ENCODE results near the gene ERO1A. TPM values are rescaled to one million over a fixed set of nuclear protein-coding genes. Genes with fewer than 3 reads are reported as not detected.
A peak's percentile ranks its signal among the peaks of the same experiment; 100 is the strongest.

The ERO1A gene
- total and polyA plus RNA-seq, 5 donors = 7.2 to 19.1 (median 15.7) TPM

- no peaks in the 10 kb centered on the region for H3K9me3 ChIP-seq (ENCODE audit: control insufficient read depth, low read length)
- ATAC-seq (peak; percentile 52 to 58), DNase-seq (peak in 1 of 3 donors; percentile 76)
- no peaks in the 10 kb centered on the region for H3K4me1 ChIP-seq (ENCODE audit: control insufficient read depth, insufficient read depth, low read length)
- under 1% methylated on average over 46 of the region's 46 CpGs for WGBS
- H3K27ac ChIP-seq (ENCODE audit: low read length) = peak overlapping the region; percentile 91
- H3K27me3 ChIP-seq (ENCODE audit: control insufficient read depth, insufficient read depth) = no peaks in the 10 kb centered on the region
- peak overlapping the region; percentile 78 for H3K4me3 ChIP-seq (ENCODE audit: low read length)
- intact Hi-C loops (cut with DNase I) = loop anchor here in 1 of 4 donors (10.0 kb wide), 1 partner anchor 390 kb away; no protein-coding TSS in a partner anchor
Observed at GRCh38 chr14:52694761-52695480, 437 bp downstream of the ERO1A start.

- H3K9me3 ChIP-seq (ENCODE audit: control insufficient read depth, low read length) = no peaks in the 10 kb centered on the region
- H3K4me1 ChIP-seq (ENCODE audit: control insufficient read depth, insufficient read depth, low read length) = no peaks in the 10 kb centered on the region
- no peak overlapping the region for H3K27ac ChIP-seq (ENCODE audit: low read length)
- no peak for ATAC-seq
- no peak overlapping the region for H3K4me3 ChIP-seq (ENCODE audit: low read length)
- no peak for DNase-seq
- intact Hi-C loops (cut with DNase I) = loop anchor here in 1 of 4 donors (10.0 kb wide), 1 partner anchor 389 kb away; no protein-coding TSS in a partner anchor
- WGBS = 92% methylated on average over 7 of the region's 7 CpGs
- no peaks in the 10 kb centered on the region for H3K27me3 ChIP-seq (ENCODE audit: control insufficient read depth, insufficient read depth)
Observed at GRCh38 chr14:52693532-52693931, 1.8 kb downstream of the ERO1A start.

- ATAC-seq = no peak
- 71% methylated on average over 3 of the region's 3 CpGs for WGBS
- Histone ChIP-seq H3K4me3 (ENCODE audit: low read length) (no peak overlapping the region), H3K9me3 (ENCODE audit: control insufficient read depth, low read length) (no peaks in the 10 kb centered on the region), H3K27me3 (ENCODE audit: control insufficient read depth, insufficient read depth) (no peaks in the 10 kb centered on the region), H3K4me1 (ENCODE audit: control insufficient read depth, insufficient read depth, low read length) (no peaks in the 10 kb centered on the region), H3K27ac (ENCODE audit: low read length) (no peak overlapping the region)
- intact Hi-C loops (cut with DNase I) = loop anchor here in 1 of 4 donors (10.0 kb wide), 1 partner anchor 388 kb away; no protein-coding TSS in a partner anchor
- no peak for DNase-seq
Observed at GRCh38 chr14:52693036-52693435, 2.3 kb downstream of the ERO1A start.

- Histone ChIP-seq H3K27ac (ENCODE audit: low read length) (no peak overlapping the region), H3K9me3 (ENCODE audit: control insufficient read depth, low read length) (no peaks in the 10 kb centered on the region), H3K4me3 (ENCODE audit: low read length) (no peak overlapping the region), H3K27me3 (ENCODE audit: control insufficient read depth, insufficient read depth) (no peaks in the 10 kb centered on the region), H3K4me1 (ENCODE audit: control insufficient read depth, insufficient read depth, low read length) (peaks cover 4% of the 10 kb centered on the region)
- no peak for ATAC-seq
- intact Hi-C loops (cut with DNase I) = loop anchor here in 1 of 4 donors (10.0 kb wide), 1 partner anchor 388 kb away; no protein-coding TSS in a partner anchor
- WGBS = 62% methylated on average over 5 of the region's 5 CpGs
- DNase-seq = no peak
Observed at GRCh38 chr14:52692248-52692962, 3.0 kb downstream of the ERO1A start.

- no peak for DNase-seq
- Histone ChIP-seq H3K9me3 (ENCODE audit: control insufficient read depth, low read length) (no peaks in the 10 kb centered on the region), H3K27ac (ENCODE audit: low read length) (no peak overlapping the region), H3K4me1 (ENCODE audit: control insufficient read depth, insufficient read depth, low read length) (peaks cover 4% of the 10 kb centered on the region), H3K27me3 (ENCODE audit: control insufficient read depth, insufficient read depth) (no peaks in the 10 kb centered on the region), H3K4me3 (ENCODE audit: low read length) (no peak overlapping the region)
- WGBS = 85% methylated on average over 7 of the region's 7 CpGs
- intact Hi-C loops (cut with DNase I) = loop anchor here in 1 of 4 donors (10.0 kb wide), 1 partner anchor 386 kb away; no protein-coding TSS in a partner anchor
- no peak for ATAC-seq
Observed at GRCh38 chr14:52690983-52691760, 4.2 kb downstream of the ERO1A start.

- no peak for DNase-seq
- WGBS = 93% methylated on average over 1 of the region's 1 CpG
- no peak overlapping the region for H3K27ac ChIP-seq (ENCODE audit: low read length)
- intact Hi-C loops (cut with DNase I) = no loop called here
- H3K27me3 ChIP-seq (ENCODE audit: control insufficient read depth, insufficient read depth) = no peaks in the 10 kb centered on the region
- peaks cover 7% of the 10 kb centered on the region for H3K4me1 ChIP-seq (ENCODE audit: control insufficient read depth, insufficient read depth, low read length)
- no peak for ATAC-seq
- H3K9me3 ChIP-seq (ENCODE audit: control insufficient read depth, low read length) = no peaks in the 10 kb centered on the region
- H3K4me3 ChIP-seq (ENCODE audit: low read length) = no peak overlapping the region
Observed at GRCh38 chr14:52686176-52686575, 9.2 kb downstream of the ERO1A start.

GRCh38 chr14:52683985-52684520 lies 11.3 kb downstream of the ERO1A start:
- H3K9me3 ChIP-seq (ENCODE audit: control insufficient read depth, low read length) = no peaks in the 10 kb centered on the region
- DNase-seq (no peak), ATAC-seq (no peak)
- no peak overlapping the region for H3K27ac ChIP-seq (ENCODE audit: low read length)
- WGBS = 78% methylated on average over 2 of the region's 2 CpGs
- peaks cover 7% of the 10 kb centered on the region for H3K4me1 ChIP-seq (ENCODE audit: control insufficient read depth, insufficient read depth, low read length)
- intact Hi-C loops (cut with DNase I) = no loop called here
- no peaks in the 10 kb centered on the region for H3K27me3 ChIP-seq (ENCODE audit: control insufficient read depth, insufficient read depth)
- H3K4me3 ChIP-seq (ENCODE audit: low read length) = no peak overlapping the region

GRCh38 chr14:52678591-52678990 lies 16.8 kb downstream of the ERO1A start:
- Histone ChIP-seq H3K27ac (ENCODE audit: low read length) (no peak overlapping the region), H3K27me3 (ENCODE audit: control insufficient read depth, insufficient read depth) (no peaks in the 10 kb centered on the region), H3K4me1 (ENCODE audit: control insufficient read depth, insufficient read depth, low read length) (no peaks in the 10 kb centered on the region), H3K9me3 (ENCODE audit: control insufficient read depth, low read length) (no peaks in the 10 kb centered on the region), H3K4me3 (ENCODE audit: low read length) (no peak overlapping the region)
- DNase-seq (no peak), ATAC-seq (no peak)
- intact Hi-C loops (cut with DNase I) = no loop called here
- 93% methylated on average over 2 of the region's 2 CpGs for WGBS

- H3K4me1 ChIP-seq (ENCODE audit: control insufficient read depth, insufficient read depth, low read length) = no peaks in the 10 kb centered on the region
- no peak overlapping the region for H3K27ac ChIP-seq (ENCODE audit: low read length)
- ATAC-seq = no peak
- H3K4me3 ChIP-seq (ENCODE audit: low read length) = no peak overlapping the region
- no peaks in the 10 kb centered on the region for H3K9me3 ChIP-seq (ENCODE audit: control insufficient read depth, low read length)
- no peak for DNase-seq
- intact Hi-C loops (cut with DNase I) = no loop called here
- no peaks in the 10 kb centered on the region for H3K27me3 ChIP-seq (ENCODE audit: control insufficient read depth, insufficient read depth)
- 76% methylated on average over 2 of the region's 2 CpGs for whole genome bisulfite sequencing
Observed at GRCh38 chr14:52663850-52664249, 31.5 kb downstream of the ERO1A start.

- intact Hi-C loops (cut with DNase I) = no loop called here
Observed at GRCh38 chr14:52661314-52661713, 34.0 kb downstream of the ERO1A start.

More at GRCh38 chr14:52661314-52661713, 34.0 kb downstream of the ERO1A start:
- Histone ChIP-seq H3K4me1 (ENCODE audit: control insufficient read depth, insufficient read depth, low read length) (no peaks in the 10 kb centered on the region), H3K9me3 (ENCODE audit: control insufficient read depth, low read length) (no peaks in the 10 kb centered on the region), H3K4me3 (ENCODE audit: low read length) (no peak overlapping the region), H3K27ac (ENCODE audit: low read length) (no peak overlapping the region), H3K27me3 (ENCODE audit: control insufficient read depth, insufficient read depth) (no peaks in the 10 kb centered on the region)
- DNase-seq (no peak), ATAC-seq (no peak)
- WGBS = 90% methylated on average over 2 of the region's 2 CpGs

Data from right cardiac atrium (tissue), 5 donors.